IMR-90 (cell line): ENCODE measurements around the gene TRPM3. TPM values are rescaled to one million over a fixed set of nuclear protein-coding genes. Genes with fewer than 3 reads are reported as not detected.

ENCODE experiments used
- ATAC-seq: fragments of 200-7000 bp; cut with Tn5 transposase; 2 replicates; pipeline ENCODE4 v1.9.1; 2020; ENCODE audit warnings: low read depth, mild to moderate bottlenecking, moderate library complexity
- BruUV-seq: library from RNA; stranded (reverse); fragments of 400-500 nt; replicated peaks from 2 replicates; lab custom pipeline; 2021; lab: Mats Ljungman, UMichigan
- CTCF ChIA-PET: fragments of 300-600 bp; formaldehyde crosslinking; extraction: SDS; loops from one replicate; lab custom pipeline; 2021; ENCODE audit warnings: antibody characterized with exemption; lab: Yijun Ruan, JAX
- POLR2A ChIA-PET: fragments of 300-600 bp; sonication (Branson Sonifier 250); formaldehyde crosslinking; loops from one replicate; lab custom pipeline; 2022; ENCODE audit warnings: antibody characterized with exemption; ENCODE audit not compliant: unreplicated experiment; lab: Charles Lee
- DNase-seq: peaks from one replicate; pipeline ENCODE4 v3.0.0; 2013
- H2AFZ ChIP-seq: replicated peaks from 2 replicates; pipeline ENCODE3; 2013; ENCODE audit warnings: low read length, mild to moderate bottlenecking; ENCODE audit not compliant: poor library complexity
- H2AK5ac ChIP-seq: 2 replicates; pipeline ENCODE4 v1.6.1; 2013; ENCODE audit warnings: low read depth, low read length, inconsistent platforms
- H2AK9ac ChIP-seq: replicated peaks from 2 replicates; pipeline ENCODE3; 2013; ENCODE audit warnings: mild to moderate bottlenecking, low read depth, low read length, moderate library complexity; ENCODE audit not compliant: poor library complexity
- H2BK120ac ChIP-seq: 2 replicates; pipeline ENCODE4 v1.6.1; 2013; ENCODE audit warnings: low read depth, low read length, inconsistent platforms
- H2BK15ac ChIP-seq: 3 replicates; pipeline ENCODE4 v1.6.1; 2013; ENCODE audit warnings: low read depth, low read length, inconsistent platforms
- H2BK20ac ChIP-seq: 2 replicates; pipeline ENCODE4 v1.6.1; 2013; ENCODE audit warnings: low read depth, mild to moderate bottlenecking, inconsistent platforms, low read length, moderate library complexity
- H2BK5ac ChIP-seq: 2 replicates; pipeline ENCODE4 v1.6.1; 2013; ENCODE audit warnings: mild to moderate bottlenecking, low read depth, low read length, inconsistent platforms; ENCODE audit not compliant: poor library complexity, severe bottlenecking
- H3K14ac ChIP-seq: replicated peaks from 2 replicates; pipeline ENCODE4 v1.6.1; 2013; ENCODE audit warnings: low read depth, low read length, inconsistent platforms
- H3K18ac ChIP-seq: 2 replicates; pipeline ENCODE4 v1.6.1; 2013; ENCODE audit warnings: low read depth, low read length, control low read depth
- H3K23ac ChIP-seq: 2 replicates; pipeline ENCODE4 v1.6.1; 2013; ENCODE audit warnings: low read depth, low read length, inconsistent platforms
- H3K27ac ChIP-seq: 2 replicates; pipeline ENCODE4 v1.5.1; 2013; ENCODE audit warnings: mild to moderate bottlenecking, control low read depth, low read length; ENCODE audit not compliant: insufficient read depth
- H3K27me3 ChIP-seq: 2 replicates; pipeline ENCODE4 v1.6.1; 2013; ENCODE audit warnings: low read length; ENCODE audit not compliant: control insufficient read depth, insufficient read depth
- H3K36me3 ChIP-seq: 2 replicates; pipeline ENCODE4 v1.6.1; 2013; ENCODE audit warnings: low read length, mixed read lengths; ENCODE audit not compliant: control insufficient read depth, insufficient read depth
- H3K4ac ChIP-seq: 2 replicates; pipeline ENCODE4 v1.6.1; 2013; ENCODE audit warnings: low read depth, low read length, inconsistent platforms
- H3K4me1 ChIP-seq: 2 replicates; pipeline ENCODE4 v1.6.1; 2013; ENCODE audit warnings: low read length, mixed read lengths; ENCODE audit not compliant: control insufficient read depth, insufficient read depth
- H3K4me2 ChIP-seq: 2 replicates; pipeline ENCODE4 v1.6.1; 2013; ENCODE audit warnings: low read depth, mild to moderate bottlenecking, control low read depth, low read length, moderate library complexity
- H3K4me3 ChIP-seq: 2 replicates; pipeline ENCODE4 v1.5.1; 2013; ENCODE audit warnings: low read depth, mild to moderate bottlenecking, control low read depth, low read length, moderate library complexity; ENCODE audit not compliant: insufficient read depth
- H3K56ac ChIP-seq: 2 replicates; pipeline ENCODE4 v1.6.1; 2013; ENCODE audit warnings: low read length, inconsistent platforms; ENCODE audit not compliant: insufficient read depth; ENCODE audit errors: extremely low read depth
- H3K79me1 ChIP-seq, 2 experiments: 2 replicates each; pipeline ENCODE4 v1.6.1; 2013; ENCODE audit warnings: low read length in 2 of 2, inconsistent platforms in 1 of 2, low read depth in 1 of 2
- H3K9ac ChIP-seq: 2 replicates; pipeline ENCODE4 v1.6.1; 2013; ENCODE audit warnings: low read depth, low read length, control low read depth
- H3K9me1 ChIP-seq: 2 replicates; pipeline ENCODE4 v1.6.1; 2013; ENCODE audit warnings: low read length, inconsistent platforms; ENCODE audit not compliant: insufficient read depth
- H3K9me3 ChIP-seq: 2 replicates; pipeline ENCODE4 v1.6.1; 2013; ENCODE audit warnings: low read length; ENCODE audit not compliant: control insufficient read depth, insufficient read depth
- H4K20me1 ChIP-seq: 2 replicates; pipeline ENCODE4 v1.6.1; 2013; ENCODE audit warnings: low read length, inconsistent platforms; ENCODE audit not compliant: insufficient read depth
- H4K5ac ChIP-seq: 2 replicates; pipeline ENCODE4 v1.6.1; 2013; ENCODE audit warnings: mild to moderate bottlenecking, low read depth, low read length, control low read depth
- H4K8ac ChIP-seq, 2 experiments: 2 replicates each; pipeline ENCODE4 v1.6.1; 2013; ENCODE audit warnings: low read depth in 2 of 2, low read length in 2 of 2, control low read depth in 1 of 2, inconsistent platforms in 1 of 2
- H4K91ac ChIP-seq: 2 replicates; pipeline ENCODE4 v1.6.1; 2013; ENCODE audit warnings: low read depth, low read length, inconsistent platforms; ENCODE audit not compliant: insufficient read depth
- NFE2L2 ChIP-seq: fragments of 150-350 bp; IDR thresholded peaks from 2 replicates; pipeline ENCODE4 v1.6.1; 2016; ENCODE audit warnings: low read depth, mild to moderate bottlenecking, low read length
- RCOR1 ChIP-seq: IDR thresholded peaks from 2 replicates; pipeline ENCODE4 v1.6.1; 2012; ENCODE audit warnings: mild to moderate bottlenecking, low read length, improper control_type of control experiment; ENCODE audit not compliant: insufficient replicate concordance
- WGBS, 2 experiments: methylation state at CpG; one replicate each; pipeline versions ENCODE4 v1.1.5 to v1.1.7; 2013; ENCODE audit warnings: missing lambda C conversion rate in 2 of 2; ENCODE audit not compliant: insufficient read length in 1 of 2; ENCODE audit errors: extremely low coverage in 2 of 2; 5-methylcytosine and 5-hydroxymethylcytosine counted together
- dilution Hi-C: fragments of 300-500 bp; cut with HindIII; formaldehyde crosslinking; loops from one replicate; pipeline ENCODE4 v1.14.3; 2018; ENCODE audit warnings: low sequenced_read_pairs; ENCODE audit not compliant: unreplicated experiment
- in situ Hi-C: fragments of 300-500 bp; cut with MboI; formaldehyde crosslinking; loops from 3 replicates; pipeline ENCODE4 v1.14.3; 2019; ENCODE audit warnings: low sequenced_read_pairs, inconsistent platforms, mixed read lengths
- intact Hi-C: fragments of 100-400 bp; cut with micrococcal nuclease; formaldehyde crosslinking; loops from 2 replicates; pipeline ENCODE4 v1.10.0; 2022
- polyA plus RNA-seq, 3 experiments: library from polyadenylated mRNA; depleted of rRNA; stranded (reverse); fragments of >200 nt; gene quantifications; 2 replicates each; pipeline ENCODE4 v1.2.3, GENCODE V29; 2012; ENCODE audit warnings: low replicate concordance in 1 of 3
- total RNA-seq: library from RNA; depleted of rRNA; stranded (reverse); fragments of >200 nt; gene quantifications from 2 replicates; pipeline ENCODE4 v1.2.3, GENCODE V29; 2012
- TF ChIP-seq, protein P1 (sequence below): fragments of 150-350 bp; IDR thresholded peaks from 2 replicates; pipeline ENCODE4 v1.6.1; 2016; ENCODE audit warnings: low read depth, mild to moderate bottlenecking, low read length, moderate library complexity, borderline replicate concordance

TRPM3 gene
- total and polyA plus RNA-seq, 2 of the 4 experiments (the other 2 are of a cell fraction) = not detected

DNA sequence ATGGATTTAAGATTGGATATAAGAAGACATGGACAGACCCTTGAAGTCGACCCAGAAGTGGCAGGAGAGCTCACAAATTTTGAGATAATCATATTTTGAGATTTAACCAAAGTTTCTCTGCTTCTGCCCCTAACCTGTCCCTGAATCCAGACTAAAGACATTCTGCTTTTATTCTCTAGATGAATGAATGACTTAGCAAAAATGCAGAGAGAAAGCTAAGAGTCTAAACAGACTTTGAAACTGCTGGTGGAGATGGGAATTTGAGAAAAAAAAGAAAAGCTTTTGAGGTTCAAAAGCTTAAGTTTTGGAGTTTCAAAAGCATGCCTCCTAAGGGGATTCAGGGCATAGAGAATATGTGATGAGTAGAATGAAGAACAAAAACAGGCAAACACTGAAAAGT, 621.8 kb downstream of the TRPM3 start:
- in situ Hi-C loops = no loop called here
- H2AK5ac ChIP-seq = no peak overlapping the region
- ATAC-seq = no peak

More for the DNA sequence above, 621.8 kb downstream of the TRPM3 start:
- H3K4me2 ChIP-seq = no peak overlapping the region
- H3K4me1 ChIP-seq = 0 out of 2 replicates have a peak, but pooled peaks cover 2% of the 10 kb centered on the region
- no peak overlapping the region for H2AFZ ChIP-seq
- no peak overlapping the region for H4K8ac ChIP-seq
- H2BK20ac ChIP-seq = no peak overlapping the region
- dilution Hi-C loops (no loop called here), intact Hi-C loops (no loop called here)
- no peak overlapping the region for H2AK9ac ChIP-seq
- no peaks in the 10 kb centered on the region for H4K20me1 ChIP-seq
- H3K79me1 ChIP-seq = no peaks in the 10 kb centered on the region
- H3K14ac ChIP-seq = no peak overlapping the region
- no peak overlapping the region for H3K23ac ChIP-seq
- H2BK15ac ChIP-seq = no peak overlapping the region
- 0 out of 2 replicates have a peak, but pooled peaks cover 3% of the 10 kb centered on the region for H3K9me1 ChIP-seq
- H3K9me3 ChIP-seq = no peaks in the 10 kb centered on the region
- no peak overlapping the region for H2BK5ac ChIP-seq
- H3K27me3 ChIP-seq = no peaks in the 10 kb centered on the region
- POLR2A ChIA-PET = no interaction called here
- no peak overlapping the region for H3K9ac ChIP-seq
- H3K56ac ChIP-seq = no peak overlapping the region
- BruUV-seq = no TSS peak
- CTCF ChIA-PET = interaction anchor here (1.1 to 2.2 kb wide), 2 partner anchors 10 to 14 kb away, joined by 4 to 5 read pairs; no protein-coding TSS in a partner anchor
- no peak overlapping the region for H4K5ac ChIP-seq
- TF ChIP-seq RCOR1 = no peak
- TF ChIP-seq, protein P1, sequence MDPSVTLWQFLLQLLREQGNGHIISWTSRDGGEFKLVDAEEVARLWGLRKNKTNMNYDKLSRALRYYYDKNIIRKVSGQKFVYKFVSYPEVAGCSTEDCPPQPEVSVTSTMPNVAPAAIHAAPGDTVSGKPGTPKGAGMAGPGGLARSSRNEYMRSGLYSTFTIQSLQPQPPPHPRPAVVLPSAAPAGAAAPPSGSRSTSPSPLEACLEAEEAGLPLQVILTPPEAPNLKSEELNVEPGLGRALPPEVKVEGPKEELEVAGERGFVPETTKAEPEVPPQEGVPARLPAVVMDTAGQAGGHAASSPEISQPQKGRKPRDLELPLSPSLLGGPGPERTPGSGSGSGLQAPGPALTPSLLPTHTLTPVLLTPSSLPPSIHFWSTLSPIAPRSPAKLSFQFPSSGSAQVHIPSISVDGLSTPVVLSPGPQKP = no peak
- peak; percentile 21; the same call in 1 of the 2 replicates for TF ChIP-seq NFE2L2
- no peak overlapping the region for H3K4me3 ChIP-seq
- no peak overlapping the region for H3K4ac ChIP-seq
- DNase-seq = no peak
- H3K18ac ChIP-seq = no peak overlapping the region
- WGBS, 2 experiments = 20% methylated on average over 1 of the region's 1 CpG; no CpG with 5 or more reads in 1 of the 2 experiments
- no peak overlapping the region for H3K27ac ChIP-seq
- no peak overlapping the region for H2BK120ac ChIP-seq
- H3K36me3 ChIP-seq = no peaks in the 10 kb centered on the region
- H4K91ac ChIP-seq = no peak overlapping the region
